ENCODE data around the gene USP30.

Gene USP30

DNA sequence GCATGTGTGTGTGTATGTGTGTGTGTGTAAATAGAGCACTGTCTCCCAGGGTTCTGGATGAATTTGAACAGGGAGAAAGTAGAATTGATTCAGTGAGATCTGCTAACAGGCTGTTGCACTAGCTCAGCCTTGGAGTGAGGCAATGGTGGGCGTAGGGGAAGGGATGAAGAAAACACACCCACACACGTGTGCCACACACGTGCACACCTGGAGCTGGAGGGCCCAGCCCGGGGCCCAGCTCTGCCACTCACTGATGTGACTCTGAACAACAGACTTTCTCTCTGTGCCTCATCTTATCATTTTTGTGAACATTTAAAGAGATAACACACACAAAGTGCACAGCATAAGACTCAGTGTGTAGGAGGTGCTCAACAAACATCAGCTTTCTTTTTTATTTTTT lies 68.2 kb downstream of the USP30 start:
- no peak for DNase-seq (ENCODE audit: low read depth, low spot score)
- no peak overlapping the region for H3K27ac ChIP-seq

DNA sequence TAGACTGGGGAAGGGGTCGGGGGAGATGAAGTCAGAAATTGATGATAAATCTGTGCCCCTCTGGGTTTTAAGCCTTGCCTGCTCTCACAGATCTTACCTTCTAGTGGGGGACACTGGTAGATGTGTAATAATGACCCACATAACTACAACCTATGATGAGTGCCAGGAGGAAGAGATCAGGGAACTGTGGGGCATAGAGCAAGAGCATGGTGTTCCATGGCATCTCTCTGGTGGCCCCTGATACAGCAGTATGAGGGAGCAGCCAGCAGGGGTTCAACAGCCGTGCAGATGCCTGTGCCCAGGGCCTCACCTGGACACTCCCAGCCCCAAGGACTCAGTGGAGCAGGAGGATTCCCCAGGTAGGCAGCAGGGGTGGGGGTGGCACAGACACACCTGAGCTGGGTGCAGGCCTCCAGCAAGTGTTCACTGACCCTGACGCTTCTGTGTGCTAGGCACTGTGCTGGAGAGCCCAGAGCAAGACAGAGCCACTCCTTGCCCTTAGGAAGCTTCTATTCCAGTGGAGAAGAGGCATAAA lies 69.0 kb downstream of the USP30 start:
- H3K27ac ChIP-seq = no peak overlapping the region

DNA sequence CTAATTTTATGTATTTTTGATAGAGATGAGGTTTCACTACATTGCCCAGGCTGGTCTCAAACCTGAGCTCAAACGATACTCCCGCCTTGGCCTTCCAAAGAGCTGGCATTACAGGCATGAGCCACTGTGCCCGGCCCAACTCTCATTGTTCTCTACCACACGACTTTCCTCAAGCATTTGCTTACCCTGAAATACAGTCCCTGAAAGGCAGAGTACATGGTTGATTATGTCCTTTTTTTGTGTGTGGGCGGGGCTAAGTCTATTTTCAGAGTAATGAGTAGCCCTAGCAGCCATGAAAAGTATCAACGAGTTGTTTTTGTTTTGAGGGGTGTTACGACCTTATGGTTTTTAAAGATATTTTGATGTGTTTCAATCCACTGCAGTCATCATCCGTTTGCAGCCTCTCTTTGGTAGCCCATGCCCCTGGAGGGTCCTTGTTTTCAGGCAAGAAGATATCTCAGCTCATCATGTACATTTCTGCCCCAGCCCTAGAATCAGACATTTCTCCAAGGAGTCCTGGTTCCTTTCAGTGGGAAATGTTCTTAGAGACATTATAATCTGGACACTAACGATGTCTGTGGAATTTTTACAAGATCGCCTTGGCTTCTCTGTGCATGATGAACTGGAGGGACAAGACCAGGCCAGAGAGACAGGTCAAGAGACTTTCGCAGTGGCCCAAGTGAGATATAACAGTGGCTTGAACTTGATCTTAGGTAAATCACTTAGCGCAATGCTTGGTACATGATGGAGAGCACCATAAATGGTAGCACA lies 72.7 kb downstream of the USP30 start:
- no peak for DNase-seq (ENCODE audit: low read depth, low spot score)
- H3K27ac ChIP-seq = no peak overlapping the region

More for the DNA sequence above, 69.0 kb downstream of the USP30 start:
- DNase-seq (ENCODE audit: low read depth, low spot score) = no peak

DNA sequence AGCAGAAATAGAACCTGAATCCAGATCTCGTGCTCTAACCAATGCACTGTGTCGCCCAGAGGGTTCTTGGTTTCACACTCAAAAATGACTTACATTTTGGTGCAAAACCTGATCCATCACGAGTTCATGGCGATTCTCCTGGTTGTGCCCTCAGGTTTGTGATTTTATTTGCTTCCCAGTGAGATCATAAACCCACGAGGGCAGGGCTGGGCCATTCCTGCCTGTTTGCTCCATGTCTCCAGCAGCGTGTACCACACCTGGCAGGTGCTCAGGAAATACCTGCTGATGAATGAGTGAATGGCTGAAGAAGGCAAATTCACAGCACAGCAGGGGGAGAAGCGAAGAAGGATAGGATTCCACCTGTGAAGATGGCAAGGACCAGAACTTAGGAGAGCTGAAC lies 73.4 kb downstream of the USP30 start:
- no peak for DNase-seq (ENCODE audit: low read depth, low spot score)
- H3K27ac ChIP-seq = no peak overlapping the region

DNA sequence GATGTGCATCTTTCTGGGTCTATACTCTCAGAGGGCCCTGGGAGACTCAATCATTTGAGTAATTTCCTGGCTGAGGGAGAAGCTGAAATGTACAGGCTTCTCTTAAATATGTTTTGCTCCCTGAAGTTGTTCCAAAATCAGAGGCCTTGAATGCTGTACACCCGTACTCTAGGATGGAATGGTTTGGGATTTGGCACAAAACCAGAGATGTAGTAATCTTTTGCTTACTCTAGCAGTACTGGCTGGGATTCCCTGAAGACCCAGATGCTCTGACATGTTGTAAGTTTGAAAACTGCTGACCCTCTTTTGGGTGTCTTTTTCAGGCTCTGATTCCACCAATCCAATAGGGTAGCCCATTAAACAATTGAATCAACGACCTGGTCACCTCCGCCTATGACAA lies 74.4 kb downstream of the USP30 start:
- DNase-seq (ENCODE audit: low read depth, low spot score) = no peak
- H3K27ac ChIP-seq = no peak overlapping the region

DNA sequence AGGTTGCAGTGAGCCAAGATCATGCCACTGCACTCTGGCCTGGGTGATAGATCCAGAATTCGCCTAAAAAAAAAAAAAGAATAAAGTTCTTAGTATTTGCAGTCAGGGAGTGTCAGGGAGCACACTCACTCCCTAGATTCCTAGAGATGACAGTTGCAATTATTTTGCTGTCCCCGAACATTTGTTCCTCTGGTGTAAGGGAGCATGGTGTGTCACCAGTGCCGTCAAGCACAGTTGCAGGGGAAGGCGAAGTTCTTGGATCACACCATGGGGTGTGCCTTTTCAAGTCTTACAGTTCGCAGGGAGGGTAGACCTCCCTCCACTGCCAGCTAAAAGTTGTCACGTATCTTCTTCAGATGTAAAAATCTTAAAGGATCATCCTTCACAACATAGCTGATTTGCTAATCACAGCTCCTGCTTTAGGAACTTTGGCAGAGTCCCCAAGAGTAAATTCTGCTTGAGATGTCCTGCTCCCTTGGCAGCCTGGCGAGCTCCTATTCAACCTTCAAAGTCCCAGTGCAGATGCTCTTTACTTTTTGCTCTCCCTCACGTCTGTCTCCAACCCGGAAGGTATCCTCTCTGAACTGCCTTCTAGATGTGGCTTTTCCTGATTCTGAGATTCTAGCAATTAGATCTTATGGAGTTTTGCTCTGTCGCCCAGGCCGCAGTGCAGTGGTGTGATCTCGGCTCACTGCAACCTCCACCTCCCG lies 75.3 kb downstream of the USP30 start:
- H3K27ac ChIP-seq = no peak overlapping the region
- DNase-seq (ENCODE audit: low read depth, low spot score) = no peak

DNA sequence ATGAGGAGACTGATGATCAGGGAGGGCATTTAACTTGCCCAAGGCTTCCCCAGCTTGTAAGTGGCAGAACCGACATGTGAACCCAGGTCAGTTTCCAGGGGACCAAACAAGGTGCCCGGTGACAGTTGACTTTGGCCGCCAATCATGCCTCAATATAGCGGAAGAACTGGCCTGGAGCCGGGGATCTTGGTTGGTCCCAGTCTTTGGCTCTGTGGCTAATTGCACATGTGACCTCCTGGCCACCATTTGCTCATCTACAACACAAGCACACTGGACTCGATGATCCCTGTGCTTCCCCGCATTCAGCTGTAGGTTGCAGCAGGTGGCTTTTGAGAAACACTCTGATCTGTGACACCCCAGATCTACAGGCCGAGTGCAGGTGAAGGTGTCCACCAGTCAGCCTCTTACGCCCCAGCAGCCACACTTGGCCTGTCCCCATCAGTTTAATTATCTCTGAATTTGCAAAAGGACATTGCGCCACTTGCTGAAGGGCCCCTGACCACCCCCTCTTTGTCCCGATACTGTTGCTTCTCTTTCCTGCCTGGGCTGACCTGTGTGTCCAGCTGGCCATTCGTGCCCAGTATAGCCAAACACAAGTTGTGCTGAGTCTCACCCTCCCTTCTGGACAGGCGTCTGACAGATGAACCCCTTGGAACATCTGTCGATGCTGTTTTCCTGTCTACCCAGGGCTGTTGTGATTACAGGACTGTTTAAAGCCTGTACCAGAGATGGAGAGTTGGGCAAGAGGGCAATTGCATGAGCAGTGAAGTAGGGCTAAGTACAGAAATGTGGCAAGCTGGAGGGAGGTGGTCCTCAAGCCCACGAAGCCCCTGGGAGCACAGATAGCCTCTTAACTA lies 78.1 kb downstream of the USP30 start:
- no peak overlapping the region for H3K27ac ChIP-seq
- DNase-seq (ENCODE audit: low read depth, low spot score) = no peak

DNA sequence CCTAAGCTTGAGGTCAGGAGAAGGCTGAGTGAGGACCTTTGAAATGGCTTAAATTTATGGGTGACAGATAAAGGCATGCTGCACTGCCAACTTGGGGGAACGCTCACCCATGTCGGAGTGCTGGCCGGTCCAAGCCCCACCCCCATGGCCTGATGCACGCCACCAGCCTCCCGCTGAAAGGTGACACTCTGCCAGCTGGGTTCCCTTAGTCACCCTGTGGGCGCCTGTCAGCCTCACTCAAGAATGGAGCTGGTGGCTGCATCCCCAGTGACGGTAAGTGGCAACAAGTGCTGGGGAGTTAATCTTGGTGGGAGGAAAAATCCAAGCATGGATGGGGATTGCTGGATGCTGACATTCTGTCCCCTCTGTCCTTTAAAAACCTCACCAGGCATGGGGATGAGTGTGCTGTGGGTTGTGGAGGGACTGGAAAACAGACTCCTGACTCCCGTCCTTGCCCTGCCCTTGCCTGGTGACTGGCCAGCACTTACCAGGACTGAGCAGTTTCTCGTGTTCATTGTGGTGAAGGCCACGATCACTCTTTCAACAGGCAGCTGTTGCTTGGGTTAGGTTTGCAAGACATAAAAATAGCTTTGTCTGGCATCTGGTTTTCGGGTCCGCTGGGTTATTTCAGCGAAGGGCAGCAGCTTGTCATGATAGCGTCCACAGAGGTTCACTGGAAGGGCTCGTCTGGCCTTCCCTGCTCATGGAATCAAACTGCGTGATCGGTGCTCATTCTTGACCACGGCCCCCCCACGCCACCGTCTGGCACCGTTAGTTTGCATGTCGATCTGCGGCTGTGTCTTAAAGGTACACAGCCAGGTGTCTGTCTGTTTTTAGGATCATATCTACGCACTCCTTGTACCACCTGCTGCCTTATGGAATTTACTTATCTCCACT lies 79.0 kb downstream of the USP30 start:
- DNase-seq (ENCODE audit: low read depth, low spot score) = no peak
- H3K27ac ChIP-seq = no peak overlapping the region

DNA sequence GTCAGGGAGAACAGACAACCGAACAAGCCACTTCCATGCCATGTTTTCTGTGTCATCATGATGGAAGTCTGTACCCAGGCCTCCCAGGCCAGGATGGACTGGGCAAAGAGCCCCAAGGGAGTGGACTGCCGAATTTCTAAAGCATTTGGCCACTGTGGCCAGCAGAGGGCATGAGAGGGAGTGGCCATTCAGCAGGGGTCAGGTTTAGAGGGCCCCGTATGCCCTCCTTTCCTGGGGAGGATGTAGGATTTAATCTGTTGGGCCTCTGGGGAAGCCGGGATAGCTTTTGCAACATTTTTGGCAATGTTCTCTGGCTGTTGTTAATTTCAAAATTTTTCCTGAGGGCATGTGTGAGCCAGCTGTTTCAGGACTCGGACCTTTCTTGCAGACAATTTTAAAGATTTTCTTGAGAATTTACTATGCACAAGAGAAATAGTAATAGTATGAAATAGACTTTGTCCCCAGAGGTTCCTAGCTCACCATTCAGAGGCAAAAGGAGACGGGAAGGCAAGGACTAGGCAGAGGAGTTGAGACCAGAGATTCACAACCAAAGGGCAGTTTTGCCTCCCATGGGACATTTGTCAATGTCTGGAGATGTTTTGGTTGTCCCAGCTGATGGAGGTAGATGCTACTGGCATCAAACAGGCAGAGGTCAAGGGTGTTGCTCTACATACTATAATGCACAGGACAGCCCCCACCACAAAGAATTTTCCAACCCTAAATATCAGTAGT lies 82.0 kb downstream of the USP30 start:
- DNase-seq (ENCODE audit: low read depth, low spot score) = no peak
- no peak overlapping the region for H3K27ac ChIP-seq

DNA sequence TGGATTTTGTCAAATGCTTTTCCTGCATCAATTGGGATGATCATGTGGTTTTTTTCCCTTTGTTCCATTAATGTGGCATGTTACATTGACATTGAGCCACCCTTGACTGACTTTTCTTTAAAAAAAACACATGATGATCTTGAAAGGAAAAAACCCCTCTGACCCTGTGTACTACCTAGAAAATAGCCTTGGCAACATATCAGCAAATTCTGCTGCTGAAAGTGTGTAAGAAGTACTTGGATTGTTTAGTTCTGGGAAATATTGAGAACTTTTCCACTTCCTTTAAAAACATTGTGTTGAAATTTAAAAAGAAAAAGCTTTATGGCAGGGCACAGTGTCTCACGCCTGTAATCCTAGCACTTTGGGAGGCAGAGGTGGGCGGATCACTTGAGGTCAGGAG lies 84.7 kb downstream of the USP30 start:
- H3K27ac ChIP-seq = no peak overlapping the region
- DNase-seq (ENCODE audit: low read depth, low spot score) = no peak

All from epithelial cell of prostate (primary cell).